CD4-positive, alpha-beta T cell (primary cell): ENCODE data around the gene AFF3. TPM values are rescaled to one million over a fixed set of nuclear protein-coding genes. Genes with fewer than 3 reads are reported as not detected.
A peak's percentile ranks its signal among the peaks of the same experiment; 100 is the strongest.
"Not testable (repeated sequence)": the region's sequence is repeated elsewhere in the genome, so short reads cannot be mapped to it uniquely, and the experiment has no call there.

ENCODE experiments used
- ATAC-seq: fragments of 200-7000 bp; cut with Tn5 transposase; one replicate; pipeline ENCODE4 v1.10.0; 2022; ENCODE audit warnings: mild to moderate bottlenecking; ENCODE audit not compliant: poor library complexity
- CTCF ChIA-PET: fragments of 350-600 bp; sonication (Branson Sonifier 250); formaldehyde crosslinking; loops from one replicate; lab custom pipeline; 2021; ENCODE audit warnings: antibody characterized with exemption, inconsistent platforms; lab: Charles Lee
- POLR2A ChIA-PET: fragments of 350-600 bp; sonication (Branson Sonifier 250); formaldehyde crosslinking; loops from one replicate; lab custom pipeline; 2021; ENCODE audit warnings: antibody characterized with exemption, inconsistent platforms; lab: Charles Lee
- DNase-seq, 14 experiments: peaks; one replicate each; pipeline ENCODE4 v3.0.0-alpha.2; 2013 to 2020; ENCODE audit warnings: mixed read lengths in 2 of 14
- H3K27ac ChIP-seq, 2 donors: one replicate each; pipeline versions ENCODE4 v1.5.1 to v1.7.0; 2013; ENCODE audit warnings: low read length in 2 of 2, low read depth in 1 of 2, mild to moderate bottlenecking in 1 of 2
- H3K27me3 ChIP-seq, 2 experiments: 1 replicate in 1 of 2; 2 replicates in 1 of 2; pipeline versions ENCODE4 v1.6.1 to v1.7.0; 2013; ENCODE audit warnings: low read length in 2 of 2, control low read depth in 1 of 2, mild to moderate bottlenecking in 1 of 2, moderate library complexity in 1 of 2; ENCODE audit not compliant: insufficient read depth in 2 of 2, control insufficient read depth in 1 of 2
- H3K36me3 ChIP-seq: one replicate; pipeline ENCODE4 v1.6.1; 2013; ENCODE audit warnings: low read length, control low read depth; ENCODE audit not compliant: insufficient read depth
- H3K4me1 ChIP-seq: one replicate; pipeline ENCODE4 v1.6.1; 2013; ENCODE audit warnings: low read length, control low read depth; ENCODE audit not compliant: insufficient read depth
- H3K4me3 ChIP-seq: one replicate; pipeline ENCODE4 v1.5.1; 2013; ENCODE audit warnings: mild to moderate bottlenecking, low read length, moderate library complexity
- H3K9me3 ChIP-seq, 2 experiments: 1 replicate in 1 of 2; 2 replicates in 1 of 2; pipeline versions ENCODE4 v1.6.1 to v1.7.0; 2013; ENCODE audit warnings: low read length in 2 of 2, mild to moderate bottlenecking in 2 of 2, control low read depth in 1 of 2, moderate library complexity in 1 of 2; ENCODE audit not compliant: control insufficient read depth in 1 of 2, insufficient read depth in 1 of 2
- H3K27ac Mint-ChIP-seq: one replicate; pipeline ENCODE4 v1.8.0; 2020; ENCODE audit warnings: mixed read lengths
- H3K27me3 Mint-ChIP-seq: one replicate; pipeline ENCODE4 v1.8.0; 2021; ENCODE audit warnings: mixed read lengths
- H3K36me3 Mint-ChIP-seq: one replicate; pipeline ENCODE4 v1.8.0; 2021; ENCODE audit warnings: low read depth, mixed read lengths
- H3K4me1 Mint-ChIP-seq: one replicate; pipeline ENCODE4 v1.8.0; 2021; ENCODE audit warnings: low read depth, mixed read lengths
- H3K4me3 Mint-ChIP-seq: one replicate; pipeline ENCODE4 v1.8.0; 2020; ENCODE audit warnings: mild to moderate bottlenecking, mixed read lengths
- H3K9me3 Mint-ChIP-seq: one replicate; pipeline ENCODE4 v1.8.0; 2020; ENCODE audit warnings: mixed read lengths
- CTCF ChIP-seq: fragments of 200-600 bp; IDR thresholded peaks from one replicate; pipeline ENCODE4 v1.8.0; 2022; ENCODE audit warnings: antibody characterized with exemption, mild to moderate bottlenecking
- intact Hi-C, 2 experiments: fragments of 100-400 bp; cut with DNase I in 1 of 2; cut with micrococcal nuclease in 1 of 2; formaldehyde crosslinking; loops; one replicate each; pipeline versions ENCODE4 v1.15.1 to v1.9.0; 2023 to 2025; cut with DNase I, micrococcal nuclease
- total RNA-seq, 174 experiments: library from RNA in 2 of 174; stranded (reverse) in 2 of 174; gene quantifications; one replicate each; pipeline ENCODE4 v1.2.3 and lab custom pipeline; 2021 to 2026

Gene AFF3
- total RNA-seq, 2 experiments from 2014 or later, result 15.4 to 15.7 TPM

- peak overlapping the region; percentile 22 to 66 for H3K27ac ChIP-seq
- CTCF ChIA-PET, result no interaction called here
- peak overlapping the region; percentile 7 for H3K4me3 Mint-ChIP-seq
These were observed 28.4 kb downstream of the AFF3 start for GRCh38 chr2:100113990-100114433.

GRCh38 chr2:100110614-100111000, 31.8 kb downstream of the AFF3 start:
- no peak overlapping the region for H3K4me3 Mint-ChIP-seq
- TF ChIP-seq CTCF, result no peak
- Histone ChIP-seq H3K36me3 (no peaks in the 10 kb centered on the region), H3K4me1 (peaks cover 18% of the 10 kb centered on the region), H3K4me3 (no peak overlapping the region), H3K27me3 (peaks cover 0 to 2% of the 10 kb centered on the region in 2 experiments), H3K9me3 (no peaks in the 10 kb centered on the region), H3K27ac (no peak overlapping the region)
- H3K9me3 Mint-ChIP-seq, result no peaks in the 10 kb centered on the region
- H3K4me1 Mint-ChIP-seq, result peaks cover 34% of the 10 kb centered on the region
- POLR2A ChIA-PET, result no interaction called here
- DNase-seq, result no peak
- intact Hi-C loops, result no loop called here
- ATAC-seq, result no peak
- no peak overlapping the region for H3K27ac Mint-ChIP-seq
- H3K36me3 Mint-ChIP-seq, result peaks cover 1% of the 10 kb centered on the region
- CTCF ChIA-PET, result no interaction called here
- peaks cover 12% of the 10 kb centered on the region for H3K27me3 Mint-ChIP-seq

More at GRCh38 chr2:100113990-100114433, 28.4 kb downstream of the AFF3 start:
- Histone ChIP-seq H3K9me3 (peaks cover 0 to 8% of the 10 kb centered on the region in 2 experiments), H3K4me1 (peaks cover 16% of the 10 kb centered on the region), H3K36me3 (no peaks in the 10 kb centered on the region), H3K4me3 (no peak overlapping the region), H3K27me3 (no peaks in the 10 kb centered on the region)
- peak overlapping the region; percentile 67 for H3K27ac Mint-ChIP-seq
- no peak for TF ChIP-seq CTCF
- intact Hi-C loops, result no loop called here
- ATAC-seq (peak; percentile 48), DNase-seq (peak in 2 of 14 experiments; percentile 11 to 29)
- H3K27me3 Mint-ChIP-seq, result no peaks in the 10 kb centered on the region
- peaks cover 6% of the 10 kb centered on the region for H3K9me3 Mint-ChIP-seq
- POLR2A ChIA-PET, result interaction anchor here (1.0 to 2.8 kb wide), 4 partner anchors 9 to 27 kb away, joined by 3 to 19 read pairs (median 5); partner anchors contain the start of gene AFF3
- peaks cover 30% of the 10 kb centered on the region for H3K4me1 Mint-ChIP-seq
- H3K36me3 Mint-ChIP-seq, result peaks cover 10% of the 10 kb centered on the region

- Mint-ChIP-seq H3K9me3 (no peaks in the 10 kb centered on the region), H3K4me1 (peaks cover 33% of the 10 kb centered on the region), H3K27ac (no peak overlapping the region), H3K36me3 (peaks cover 5% of the 10 kb centered on the region), H3K27me3 (peaks cover 15% of the 10 kb centered on the region), H3K4me3 (no peak overlapping the region)
- intact Hi-C loops, result no loop called here
- H3K4me1 ChIP-seq, result peaks cover 22% of the 10 kb centered on the region
- H3K9me3 ChIP-seq, result no peaks in the 10 kb centered on the region
- H3K4me3 ChIP-seq, result no peak overlapping the region
- no peaks in the 10 kb centered on the region for H3K36me3 ChIP-seq
- no peak for DNase-seq
- no peak overlapping the region for H3K27ac ChIP-seq
- no peak for TF ChIP-seq CTCF
- ATAC-seq, result no peak
- POLR2A ChIA-PET, result no interaction called here
- H3K27me3 ChIP-seq, result peaks cover 0 to 2% of the 10 kb centered on the region in 2 experiments
- CTCF ChIA-PET, result no interaction called here
These were observed 32.3 kb downstream of the AFF3 start for GRCh38 chr2:100109986-100110613.

GRCh38 chr2:100108648-100109020, 33.8 kb downstream of the AFF3 start:
- H3K36me3 Mint-ChIP-seq, H3K36me3 ChIP-seq, H3K27ac ChIP-seq, H3K9me3 Mint-ChIP-seq, intact Hi-C loops, H3K4me3 ChIP-seq, H3K27me3 ChIP-seq, H3K9me3 ChIP-seq, POLR2A ChIA-PET, ATAC-seq, H3K4me3 Mint-ChIP-seq, CTCF ChIA-PET, H3K27ac Mint-ChIP-seq, DNase-seq: not testable (repeated sequence)
- peaks cover 15% of the 10 kb centered on the region for H3K27me3 Mint-ChIP-seq
- H3K4me1 ChIP-seq, result peaks cover 11% of the 10 kb centered on the region
- H3K4me1 Mint-ChIP-seq, result peaks cover 21% of the 10 kb centered on the region
